H7 (cell line): Measurements from ENCODE around the gene OXLD1. TPM values are rescaled to one million over a fixed set of nuclear protein-coding genes. Genes with fewer than 3 reads are reported as not detected.
"Not testable (repeated sequence)": the region's sequence is repeated elsewhere in the genome, so short reads cannot be mapped to it uniquely, and the experiment has no call there.

Experiments used
- DNase-seq: peaks from one replicate; pipeline ENCODE4 v3.0.0; 2012
- H3K27me3 ChIP-seq: 2 replicates; pipeline ENCODE4 v1.6.0; 2011; ENCODE audit warnings: mild to moderate bottlenecking, low read length; ENCODE audit not compliant: control insufficient read depth, insufficient read depth
- H3K36me3 ChIP-seq: replicated peaks from 2 replicates; pipeline ENCODE4 v1.5.1; 2011; ENCODE audit warnings: low read length; ENCODE audit not compliant: control insufficient read depth, insufficient read depth
- H3K4me3 ChIP-seq: 2 replicates; pipeline ENCODE4 v1.5.1; 2011; ENCODE audit warnings: low read depth, mild to moderate bottlenecking, control low read depth, low read length, moderate library complexity; ENCODE audit not compliant: insufficient read depth
- total RNA-seq: library from RNA; depleted of rRNA; stranded (reverse); fragments of >200 nt; shearing (Covaris generic); gene quantifications from 2 replicates; pipeline ENCODE4 v1.2.3, GENCODE V29; 2014; rRNA removed

The OXLD1 gene
- total RNA-seq, 1 experiment from 2014 or later: 115 TPM

GRCh38 chr17:81640011-81640410 lies 26.4 kb downstream of the OXLD1 start:
- H3K27me3 ChIP-seq: no peaks in the 10 kb centered on the region
- H3K36me3 ChIP-seq: no peaks in the 10 kb centered on the region; the same call in 1 of the 2 replicates
- H3K4me3 ChIP-seq: no peak overlapping the region
- no peak for DNase-seq

- no peak for DNase-seq
- no peaks in the 10 kb centered on the region for H3K27me3 ChIP-seq
- H3K36me3 ChIP-seq: no peaks in the 10 kb centered on the region; the same call in 1 of the 2 replicates
- H3K4me3 ChIP-seq: no peak overlapping the region
Observed at GRCh38 chr17:81638683-81639082, 27.7 kb downstream of the OXLD1 start.

GRCh38 chr17:81636505-81637288 lies 29.7 kb downstream of the OXLD1 start, which contains the start of the genes NPLOC4 and TSPAN10:
NPLOC4 (minus strand) TSS chr17:81637112; CDS start chr17:81636930, 182 bp downstream.
TSPAN10 (plus strand) TSS chr17:81637196; CDS start chr17:81642413, 5,217 bp downstream.
- DNase-seq: peak; percentile 99
- no peaks in the 10 kb centered on the region; the same call in 1 of the 2 replicates for H3K36me3 ChIP-seq
- H3K4me3 ChIP-seq: peak within 1 kb of the TSS; percentile 94
- no peaks in the 10 kb centered on the region for H3K27me3 ChIP-seq

GRCh38 chr17:81635973-81636504 lies 30.4 kb downstream of the OXLD1 start:
- Histone ChIP-seq H3K27me3 (no peaks in the 10 kb centered on the region), H3K4me3 (peak overlapping the region; percentile 94), H3K36me3 (peaks cover 1% of the 10 kb centered on the region; the same call in 1 of the 2 replicates)
- no peak for DNase-seq

GRCh38 chr17:81635431-81635830 lies 31.0 kb downstream of the OXLD1 start:
- Histone ChIP-seq H3K27me3 (no peaks in the 10 kb centered on the region), H3K4me3 (no peak overlapping the region), H3K36me3 (peaks cover 1% of the 10 kb centered on the region; the same call in 1 of the 2 replicates)
- no peak for DNase-seq

GRCh38 chr17:81631482-81631881 lies 34.9 kb downstream of the OXLD1 start:
- no peaks in the 10 kb centered on the region for H3K27me3 ChIP-seq
- H3K36me3 ChIP-seq: peaks cover 8% of the 10 kb centered on the region
- DNase-seq: no peak
- H3K4me3 ChIP-seq: no peak overlapping the region

- H3K27me3 ChIP-seq: no peaks in the 10 kb centered on the region
- DNase-seq: no peak
- peaks cover 12% of the 10 kb centered on the region for H3K36me3 ChIP-seq
- H3K4me3 ChIP-seq: no peak overlapping the region
Observed at GRCh38 chr17:81630274-81630673, 36.1 kb downstream of the OXLD1 start.

- no peak overlapping the region for H3K4me3 ChIP-seq
- H3K27me3 ChIP-seq: no peaks in the 10 kb centered on the region
- no peak for DNase-seq
- H3K36me3 ChIP-seq: peaks cover 41% of the 10 kb centered on the region
Observed at GRCh38 chr17:81621494-81622130, 44.8 kb downstream of the OXLD1 start.

- H3K4me3 ChIP-seq, DNase-seq, H3K27me3 ChIP-seq: not testable (repeated sequence)
- peaks cover 28% of the 10 kb centered on the region for H3K36me3 ChIP-seq
Observed at GRCh38 chr17:81618307-81618706, 48.1 kb downstream of the OXLD1 start.

GRCh38 chr17:81616877-81617276 lies 49.5 kb downstream of the OXLD1 start:
- Histone ChIP-seq H3K36me3 (peaks cover 28% of the 10 kb centered on the region), H3K27me3 (no peaks in the 10 kb centered on the region), H3K4me3 (no peak overlapping the region)
- DNase-seq: no peak

- no peak for DNase-seq
- H3K36me3 ChIP-seq: peaks cover 15% of the 10 kb centered on the region
- no peak overlapping the region for H3K4me3 ChIP-seq
- H3K27me3 ChIP-seq: no peaks in the 10 kb centered on the region
Observed at GRCh38 chr17:81615401-81615930, 50.9 kb downstream of the OXLD1 start.

Other genes starting within 250 kb of the OXLD1 start
- gene ACTG1, start 153.8 kb downstream of the OXLD1 start, total RNA-seq: 5,543 and 5,789 TPM in 2 replicates
- 0.33 TPM in 1 of 2 replicates, not detected in the other for gene FSCN2, start 138.2 kb downstream of the OXLD1 start, total RNA-seq
- 40.4 and 46.6 TPM in 2 replicates for gene FAAP100, start 114.3 kb downstream of the OXLD1 start, total RNA-seq
- 64.5 and 77.1 TPM in 2 replicates for gene NPLOC4, start 29.5 kb downstream of the OXLD1 start, total RNA-seq
- gene TSPAN10, start 29.4 kb downstream of the OXLD1 start, total RNA-seq: 0.48 and 0.76 TPM in 2 replicates
- gene PDE6G, start 10.1 kb downstream of the OXLD1 start, total RNA-seq: 19.0 and 22.7 TPM in 2 replicates
- gene CCDC137, start 132 bp upstream of the OXLD1 start, total RNA-seq: 40.7 and 49.7 TPM in 2 replicates
- gene ARL16, start 17.2 kb upstream of the OXLD1 start, total RNA-seq: 47.4 and 74.6 TPM in 2 replicates
- gene HGS, start 17.4 kb upstream of the OXLD1 start, total RNA-seq: 119 and 133 TPM in 2 replicates
- gene MRPL12, start 36.8 kb upstream of the OXLD1 start, total RNA-seq: 32.3 and 35.9 TPM in 2 replicates
- gene SLC25A10, start 45.7 kb upstream of the OXLD1 start, total RNA-seq: 50.6 and 56.7 TPM in 2 replicates
- 0.07 and 0.11 TPM in 2 replicates for gene GCGR, start 137.5 kb upstream of the OXLD1 start, total RNA-seq
- 180 and 204 TPM in 2 replicates for gene MCRIP1, start 166.7 kb upstream of the OXLD1 start, total RNA-seq
- gene PPP1R27, start 168.4 kb upstream of the OXLD1 start, total RNA-seq: not detected in 2 replicates
- gene P4HB, start 193.9 kb upstream of the OXLD1 start, total RNA-seq: 421 and 528 TPM in 2 replicates
- 127 and 158 TPM in 2 replicates for gene ARHGDIA, start 204.7 kb upstream of the OXLD1 start, total RNA-seq
- gene ALYREF, start 225.0 kb upstream of the OXLD1 start, total RNA-seq: 195 and 271 TPM in 2 replicates
- gene ANAPC11, start 225.1 kb upstream of the OXLD1 start, total RNA-seq: 269 and 274 TPM in 2 replicates
- 0.85 and 0.94 TPM in 2 replicates for gene NPB, start 235.6 kb upstream of the OXLD1 start, total RNA-seq
- 21.0 and 37.0 TPM in 2 replicates for gene PCYT2, start 244.8 kb upstream of the OXLD1 start, total RNA-seq